ENCODE data around the gene COPS4.
A peak's percentile ranks its signal among the peaks of the same experiment; 100 is the strongest.
"Not testable (repeated sequence)": the region's sequence is repeated elsewhere in the genome, so short reads cannot be mapped to it uniquely, and the experiment has no call there.

COPS4 gene

DNA sequence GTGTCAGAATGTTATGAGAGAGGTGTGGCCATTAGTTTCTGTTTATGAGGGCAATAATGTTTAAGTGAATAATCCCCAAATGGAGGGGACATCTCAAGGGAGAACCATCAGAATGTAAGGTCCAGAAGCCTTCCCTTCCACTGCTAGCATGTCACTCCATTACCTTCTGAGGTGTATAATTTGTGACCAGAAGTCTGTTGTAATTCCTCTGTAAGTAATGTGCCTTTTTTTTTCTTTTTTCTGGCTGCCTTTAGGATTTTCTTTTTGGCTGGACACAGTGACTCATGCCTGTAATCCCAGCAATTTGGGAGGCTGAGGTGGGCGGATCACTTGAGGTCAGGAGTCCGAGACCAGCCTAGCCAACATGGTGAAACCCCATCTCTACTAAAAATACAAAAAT is 10.8 kb upstream of the COPS4 start:
- DNase-seq = no peak

DNA sequence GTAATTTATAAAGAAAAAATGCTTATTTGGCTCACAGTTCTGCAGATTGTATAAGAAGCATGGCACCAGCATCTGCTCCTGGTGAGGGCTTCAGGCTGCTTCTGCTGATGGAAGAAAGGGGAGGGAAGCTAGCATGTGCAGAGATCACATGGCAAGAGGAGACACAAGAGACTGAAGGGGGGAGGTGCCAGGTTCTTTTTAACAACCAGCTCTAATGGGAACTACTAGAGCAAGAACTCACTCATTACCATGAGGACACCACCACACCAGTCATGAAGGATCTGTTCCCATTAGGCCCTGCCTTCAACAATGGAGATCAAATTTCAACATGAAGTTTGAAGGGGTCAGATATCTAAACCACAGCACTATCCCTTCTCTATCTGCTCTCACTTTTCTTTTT is 9.4 kb upstream of the COPS4 start:
- DNase-seq = no peak

DNA sequence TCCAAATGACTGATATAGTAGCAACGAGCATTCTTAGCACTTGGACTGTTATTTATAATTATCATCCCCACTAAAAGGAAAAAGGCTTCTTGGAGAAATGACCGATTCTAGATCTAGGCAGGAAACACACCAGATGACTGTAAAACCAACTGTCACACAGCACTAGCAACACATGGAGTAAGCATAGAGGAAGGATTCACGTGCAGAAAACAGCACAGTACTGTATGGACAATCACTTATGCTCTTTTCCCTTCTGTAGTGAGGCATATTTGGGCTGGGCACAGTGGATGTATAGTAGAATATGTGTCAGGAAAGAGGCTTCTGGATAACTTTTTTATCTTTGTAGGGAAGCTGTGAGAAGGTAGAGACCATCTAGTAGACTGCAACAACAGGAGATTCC is 6.0 kb upstream of the COPS4 start:
- no peak for DNase-seq

DNA sequence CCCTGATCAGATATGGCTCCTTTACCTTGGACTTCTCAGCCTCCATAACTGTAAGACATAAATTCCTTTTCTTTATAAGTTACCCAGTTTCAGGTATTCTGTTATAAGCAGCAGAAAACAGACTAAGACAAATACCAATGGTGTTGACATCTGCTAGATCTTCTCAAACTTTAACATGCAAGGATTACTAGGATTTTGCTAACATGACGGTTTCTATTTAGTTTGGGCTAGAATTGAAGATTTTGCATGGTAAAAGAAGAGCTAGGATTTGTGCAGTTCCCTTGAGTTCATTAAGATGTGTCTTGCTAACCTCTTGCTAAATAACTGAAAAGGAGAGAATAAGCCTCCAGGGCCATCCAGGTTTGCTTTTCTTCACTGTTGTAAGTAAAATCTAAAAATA is 5.3 kb upstream of the COPS4 start:
- no peak for DNase-seq

DNA sequence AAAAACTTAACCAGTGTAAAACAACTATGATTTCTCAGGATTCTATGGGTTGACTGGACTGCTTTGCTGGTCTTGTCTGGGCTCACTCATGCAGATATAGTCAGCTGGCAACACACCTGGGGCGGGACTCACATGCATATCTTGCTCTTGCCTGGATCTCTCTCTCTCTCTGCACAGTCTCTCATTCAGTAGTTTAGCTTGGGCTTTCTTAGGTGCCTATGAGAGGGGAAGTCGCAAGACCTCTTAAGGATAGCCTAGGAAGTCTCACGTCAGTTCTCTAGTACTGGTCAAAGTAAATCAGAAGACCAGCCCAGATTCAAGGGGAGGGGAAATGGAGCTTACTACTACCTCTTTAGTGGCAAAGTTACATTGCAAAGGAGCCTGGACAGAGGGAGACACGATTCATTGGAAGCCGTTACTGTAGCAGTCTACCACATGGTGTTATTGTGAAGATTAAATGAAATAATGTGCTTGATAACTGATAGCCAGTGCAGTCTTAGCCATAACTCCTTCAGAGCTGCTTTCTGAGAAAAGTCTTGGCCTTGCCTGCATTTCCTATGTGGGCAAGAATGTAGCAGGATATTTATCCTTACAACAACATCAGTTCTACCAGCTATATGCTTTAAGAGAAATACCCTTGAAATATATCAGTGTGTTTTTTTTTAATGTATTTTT is 2.1 kb downstream of the COPS4 start:
- no peak for DNase-seq

DNA sequence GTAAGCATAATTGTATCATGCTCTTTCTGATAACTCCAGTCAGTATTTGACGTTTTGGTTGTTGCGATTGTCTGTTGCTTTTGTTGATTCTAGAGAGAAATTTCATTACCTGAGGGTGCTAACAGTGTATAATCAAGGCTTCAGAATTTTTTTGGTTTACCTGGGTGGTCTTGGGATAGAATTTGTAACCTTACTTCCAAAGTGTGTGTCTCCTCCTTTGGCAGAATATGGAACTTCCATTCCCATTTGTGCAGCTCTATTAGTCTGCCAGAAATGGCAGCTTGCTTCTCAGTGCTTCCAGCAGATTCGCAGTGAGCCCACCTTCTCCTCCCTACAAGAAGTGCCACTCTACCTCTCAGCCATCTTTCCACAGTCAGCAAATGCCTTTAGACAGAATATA is 5.3 kb downstream of the COPS4 start:
- no peak for DNase-seq

DNA sequence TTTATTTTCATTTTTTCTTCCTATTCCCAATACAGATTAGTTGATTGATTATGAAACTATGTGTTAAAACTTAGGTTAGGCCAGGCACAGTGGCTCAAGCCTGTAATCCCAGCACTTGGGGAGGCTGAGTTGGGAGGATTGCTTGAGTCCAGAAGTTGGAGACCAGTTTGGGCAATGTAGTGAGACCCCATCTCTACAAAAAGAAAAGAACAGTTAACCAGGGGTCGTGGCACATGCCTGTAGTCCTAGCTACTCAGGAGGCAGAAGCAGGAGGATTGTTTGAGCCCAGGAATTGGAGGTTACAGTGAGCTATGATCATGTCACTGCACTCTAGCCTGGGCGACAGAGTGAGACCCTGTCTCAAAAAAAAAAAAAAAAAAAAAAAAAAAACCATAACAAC is 8.2 kb downstream of the COPS4 start:
- not testable (repeated sequence) for DNase-seq

DNA sequence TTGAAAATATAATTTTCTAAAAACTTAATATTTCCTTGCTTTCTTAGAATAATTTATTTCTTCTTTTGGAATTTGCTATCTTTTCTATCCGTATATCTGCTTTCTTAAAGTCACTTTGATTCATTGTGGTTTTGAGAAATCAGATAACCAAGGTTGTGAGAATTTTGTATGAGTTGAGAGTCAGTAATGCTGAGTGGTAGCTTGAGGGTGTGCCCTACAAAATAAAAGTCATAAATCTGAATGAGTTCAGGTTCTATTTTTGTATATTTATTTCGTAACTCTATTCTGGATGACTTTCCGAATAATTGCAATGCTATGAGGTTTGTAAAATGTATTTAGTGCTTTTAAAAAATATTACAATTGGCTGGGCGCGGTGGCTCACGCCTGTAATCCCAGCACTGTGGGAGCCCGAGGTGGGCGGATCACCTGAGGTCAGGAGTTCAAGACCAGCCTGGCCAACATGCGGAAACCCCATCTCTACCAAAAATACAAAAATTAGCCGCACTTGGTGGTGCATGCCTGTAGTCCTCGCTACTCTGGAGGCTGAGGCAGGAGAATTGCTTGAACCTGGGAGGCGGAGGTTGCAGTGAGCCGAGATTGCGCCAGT is 8.9 kb downstream of the COPS4 start:
- DNase-seq = no peak

DNA sequence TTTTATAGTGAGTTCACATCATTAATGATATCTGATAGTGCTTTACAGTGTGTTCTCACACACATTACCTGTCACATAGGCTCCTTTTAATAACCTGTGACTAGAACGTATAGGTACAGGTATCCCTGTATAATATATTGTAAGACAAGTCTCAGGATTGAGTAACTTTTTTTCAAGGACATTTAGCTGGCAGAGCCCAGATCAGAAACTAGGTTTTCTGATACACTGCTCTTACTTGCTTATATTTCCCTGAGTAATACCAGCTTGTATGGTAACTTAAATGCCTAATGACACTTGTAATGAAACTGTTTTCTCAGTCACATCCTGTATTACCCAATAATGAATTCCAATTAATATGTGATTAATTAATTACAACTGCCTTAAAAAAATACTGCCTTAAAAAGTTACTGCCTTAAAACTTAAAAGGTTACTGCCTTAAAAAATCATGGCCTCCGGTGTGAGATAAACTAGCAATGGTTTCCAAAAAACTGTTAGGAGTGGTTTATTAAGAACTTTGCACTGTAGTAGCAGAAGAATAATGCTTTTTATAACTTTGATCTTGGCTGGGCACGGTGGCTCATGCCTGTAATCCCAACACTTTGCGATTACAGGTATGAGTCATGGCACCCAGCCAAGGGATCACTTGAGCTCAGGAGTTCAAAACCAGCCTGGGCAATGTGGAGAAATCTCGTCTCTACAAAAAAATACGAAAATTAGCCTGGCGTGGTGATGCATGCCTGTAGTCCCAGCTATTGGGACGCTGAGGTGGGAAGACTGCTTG is 11.9 kb downstream of the COPS4 start:
- DNase-seq = no peak

DNA sequence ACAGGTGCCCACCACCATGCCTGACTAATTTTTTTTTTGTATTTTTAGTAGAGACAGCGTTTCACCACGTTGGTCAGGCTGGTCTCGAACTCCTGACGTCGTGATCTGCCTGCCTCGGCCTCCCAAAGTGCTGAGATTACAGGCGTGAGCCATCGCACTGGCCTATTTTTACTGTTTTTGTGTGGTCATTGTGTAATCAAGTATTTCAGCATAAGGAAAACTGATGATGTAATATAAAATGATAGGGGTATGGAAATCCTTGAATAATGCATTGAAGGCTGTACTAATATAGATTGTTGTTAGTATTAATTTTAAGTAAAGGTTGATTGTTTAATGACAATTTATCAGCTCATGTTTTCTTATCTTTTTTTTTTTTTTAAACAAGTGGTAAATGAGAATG is 13.8 kb downstream of the COPS4 start:
- DNase-seq = not testable (repeated sequence)

DNA sequence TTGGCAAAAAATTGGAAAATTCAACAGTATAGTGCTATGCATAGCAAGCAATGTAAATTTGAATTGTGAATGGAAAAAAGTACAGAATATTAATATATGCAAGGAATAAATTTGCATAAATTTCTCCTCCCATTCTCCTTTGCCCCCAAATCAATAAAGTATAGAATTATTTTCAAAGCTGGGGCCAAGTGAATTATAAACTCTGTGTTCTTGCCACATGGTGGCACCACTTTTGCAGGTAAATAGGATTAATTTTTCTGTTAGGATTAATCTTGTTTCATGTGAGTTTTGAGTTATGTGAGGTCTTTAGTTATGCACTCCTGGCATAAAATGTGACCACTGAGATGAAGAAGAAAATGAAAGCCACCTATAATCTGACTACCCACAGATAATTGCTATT is 19.9 kb downstream of the COPS4 start:
- peak; percentile 8 to 51 for DNase-seq

DNA sequence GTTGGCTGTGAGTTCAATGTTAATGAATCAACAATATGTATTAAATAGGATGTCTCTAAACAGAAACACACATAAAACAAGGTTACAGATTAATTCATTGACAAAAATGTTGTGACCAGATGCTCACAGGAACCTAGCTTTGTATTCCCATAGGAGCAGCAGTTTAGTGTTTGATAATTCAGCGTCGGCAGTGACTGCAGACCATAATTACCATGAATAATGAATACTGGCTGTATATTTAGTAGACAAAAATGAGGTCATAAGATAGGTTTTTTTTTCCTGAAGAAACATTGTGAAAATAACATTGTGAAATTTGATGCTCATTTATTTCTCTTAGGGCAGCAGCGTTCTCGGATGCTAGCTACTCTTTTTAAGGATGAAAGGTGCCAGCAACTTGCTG is 27.8 kb downstream of the COPS4 start:
- DNase-seq = no peak

DNA sequence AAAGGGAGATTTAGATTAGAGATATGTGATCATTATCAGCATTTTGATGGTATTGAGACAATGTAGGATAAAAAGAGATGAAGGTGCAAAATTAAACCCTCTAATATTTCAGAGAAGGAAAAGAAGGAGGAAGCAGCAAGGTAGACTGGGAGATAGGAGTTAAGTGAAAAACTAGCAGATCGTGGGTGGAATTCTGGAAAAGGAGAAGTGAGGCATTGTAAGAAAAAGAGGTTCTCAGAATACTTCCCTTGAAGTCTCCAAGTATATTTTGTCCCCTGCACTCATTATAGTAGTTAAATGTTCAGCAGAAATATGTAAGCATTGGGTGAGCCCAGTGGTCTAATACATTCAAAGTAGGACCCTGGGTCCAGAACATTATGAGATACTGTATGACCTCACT is 30.3 kb downstream of the COPS4 start:
- no peak for DNase-seq

DNA sequence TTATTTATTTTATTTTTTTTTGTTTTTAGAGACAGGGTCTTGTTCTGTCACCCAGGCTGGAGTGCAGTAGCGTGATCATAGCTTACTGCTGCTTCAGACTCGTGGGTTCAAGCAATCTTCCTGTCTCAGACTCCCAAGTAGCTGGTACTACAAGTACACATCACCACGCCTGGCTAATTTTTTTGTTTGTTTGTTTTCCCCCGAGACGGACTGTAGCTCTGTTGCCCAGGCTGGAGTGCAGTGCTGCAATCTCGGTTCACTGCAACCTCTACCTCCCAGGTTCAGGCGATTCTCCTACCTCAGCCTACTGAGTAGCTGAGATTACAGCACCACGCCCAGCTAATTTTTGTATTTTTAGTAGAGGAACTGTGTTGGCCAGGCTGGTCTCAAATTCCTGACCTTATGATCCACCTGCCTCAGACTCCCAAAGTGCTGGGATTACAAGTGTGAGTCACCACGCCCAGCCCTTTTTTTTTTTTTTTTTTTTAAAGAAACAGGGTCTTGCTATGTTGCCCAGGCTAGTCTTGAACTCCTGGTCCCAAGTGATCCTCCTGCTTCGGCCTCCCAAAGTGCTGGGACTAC is 32.2 kb downstream of the COPS4 start:
- DNase-seq = no peak

DNA sequence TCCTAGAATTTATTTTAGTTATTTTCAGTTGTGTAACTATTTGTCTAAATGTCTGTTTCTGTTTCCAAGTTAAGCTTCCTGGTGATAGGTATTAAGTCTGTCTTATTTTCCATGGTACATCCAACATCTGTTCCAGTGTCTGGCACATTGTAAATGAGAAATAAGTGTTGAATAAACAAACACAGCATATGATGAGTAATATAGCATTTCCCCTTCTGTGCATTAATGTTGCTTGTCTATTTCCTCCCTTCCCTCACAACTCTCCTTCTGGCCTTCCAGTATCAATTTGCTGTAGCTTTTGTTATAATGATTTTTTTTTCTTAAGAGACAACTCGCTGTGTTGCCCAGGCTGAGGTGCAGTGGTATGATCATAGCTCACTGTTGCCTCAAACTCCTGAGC is 36.1 kb downstream of the COPS4 start:
- DNase-seq = no peak

DNA sequence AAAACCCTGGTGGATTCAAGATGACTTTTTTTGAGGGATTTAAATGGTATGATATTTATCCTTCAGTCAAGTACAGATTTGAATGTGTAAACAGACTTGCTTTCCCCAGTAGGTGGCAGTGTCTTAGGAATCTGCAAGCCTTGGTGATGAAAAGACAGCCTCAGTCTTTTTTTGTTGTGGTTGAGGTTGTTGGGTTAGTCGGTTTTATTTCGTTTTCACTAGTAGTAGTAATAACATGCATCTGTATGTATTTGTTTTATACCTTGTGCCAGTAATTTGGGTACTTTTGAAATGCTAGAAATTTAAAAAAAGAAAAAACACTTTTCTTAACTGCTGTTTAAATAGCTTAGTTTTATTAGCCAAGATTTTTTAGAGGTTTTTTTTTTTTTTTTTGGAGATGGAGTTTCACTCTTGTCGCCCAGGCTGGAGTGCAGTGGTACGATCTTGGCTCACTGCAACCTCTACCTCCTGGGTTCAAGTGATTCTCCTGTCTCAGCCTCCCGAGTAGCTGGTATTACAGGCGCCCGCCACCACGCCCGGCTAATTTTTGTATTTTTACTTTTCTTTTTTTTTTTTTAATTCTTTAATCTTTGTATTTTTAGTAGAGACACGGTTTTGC is 39.2 kb downstream of the COPS4 start:
- peak; percentile 74 to 90 for DNase-seq

DNA sequence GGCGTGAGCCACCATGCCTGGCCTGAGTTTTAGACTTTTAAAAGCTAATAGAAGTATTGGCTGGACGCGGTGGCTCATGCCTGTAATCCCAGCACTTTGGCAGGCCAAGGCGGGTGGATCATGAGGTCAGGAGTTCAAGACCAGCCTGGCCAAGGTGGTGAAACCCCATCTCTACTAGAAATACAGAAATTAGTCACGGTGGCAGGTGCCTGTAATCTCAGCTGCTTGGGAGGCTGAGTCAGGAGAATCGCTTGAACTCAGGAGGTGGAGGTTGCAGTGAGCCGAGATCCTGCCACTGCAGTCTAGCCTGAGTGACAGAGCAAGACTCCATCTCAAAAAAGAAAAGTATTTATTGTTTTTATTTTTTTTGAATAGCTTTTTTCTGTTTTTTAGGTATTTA is 39.8 kb downstream of the COPS4 start:
- DNase-seq = not testable (repeated sequence)

DNA sequence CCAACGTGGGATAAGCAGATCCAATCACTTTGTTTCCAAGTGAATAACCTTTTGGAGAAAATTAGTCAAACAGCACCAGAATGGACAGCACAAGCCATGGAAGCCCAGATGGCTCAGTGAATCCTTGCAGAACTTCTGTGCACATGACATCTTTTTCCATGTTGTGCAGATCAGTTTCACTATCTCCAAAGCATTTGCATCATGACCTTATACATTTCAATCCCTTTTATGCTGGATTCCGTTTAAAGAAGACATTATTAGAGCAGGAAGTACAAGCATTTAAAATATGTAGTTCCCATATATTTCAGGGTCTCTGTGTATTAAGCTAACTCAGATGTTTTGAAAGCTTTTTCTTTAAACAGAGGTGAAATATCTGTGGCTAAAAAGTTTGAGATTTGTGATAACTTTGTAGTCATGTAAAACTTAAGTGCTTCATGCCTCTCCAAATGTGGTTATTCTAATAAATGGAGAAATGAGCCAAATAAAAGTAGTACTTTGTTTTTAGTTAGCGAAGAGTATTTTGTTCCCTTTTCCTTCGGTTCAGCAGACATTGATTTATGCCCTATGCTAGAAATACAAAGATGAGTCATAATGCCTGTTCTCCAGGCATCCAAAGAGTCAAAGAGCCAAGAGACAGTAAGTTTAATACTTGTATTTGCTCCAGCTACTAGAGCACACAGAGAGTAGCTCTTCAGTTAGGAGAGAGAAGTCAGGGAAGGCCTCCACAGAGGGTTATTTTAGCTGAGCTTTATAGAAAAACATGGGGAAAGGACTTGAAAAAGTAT is 40.5 kb downstream of the COPS4 start:
- no peak for DNase-seq

DNA sequence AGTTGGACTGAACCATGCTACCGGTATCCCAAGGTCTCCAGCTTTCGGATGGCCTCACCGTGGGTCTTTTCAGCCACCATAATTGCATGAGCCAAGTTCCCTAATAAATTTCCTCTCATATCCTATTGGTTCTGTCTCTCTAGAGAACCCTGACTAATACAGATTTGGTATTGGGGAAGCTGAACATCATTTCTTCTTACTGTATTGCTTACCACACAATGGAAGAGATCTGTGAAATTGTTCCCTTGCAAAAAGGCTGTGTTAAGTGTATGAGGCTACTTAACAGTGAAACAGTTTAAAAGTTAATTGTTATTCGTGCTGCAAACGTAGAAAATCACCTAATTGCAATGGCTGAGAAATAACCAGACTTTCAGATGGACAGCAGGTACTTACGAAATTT is 45.6 kb downstream of the COPS4 start:
- DNase-seq = no peak

DNA sequence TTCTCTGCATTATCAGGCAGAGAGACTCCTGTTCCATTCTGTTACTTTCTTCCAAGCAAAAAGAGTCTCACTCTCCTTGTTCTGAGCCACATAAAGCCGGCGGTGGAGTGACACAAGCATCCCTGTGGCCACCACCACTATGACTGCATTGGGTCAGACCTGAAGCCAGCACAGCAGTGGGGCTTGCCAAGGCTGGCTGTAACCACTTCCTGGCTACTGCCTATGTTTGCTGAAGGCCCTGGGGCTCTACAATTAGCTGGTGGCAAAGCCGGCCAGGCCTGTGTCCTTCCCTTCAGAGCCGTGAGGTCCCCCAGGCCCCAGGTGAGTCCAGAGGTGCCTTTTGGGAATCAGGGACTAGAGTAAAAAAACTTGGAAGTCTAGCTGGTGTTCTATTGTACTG is 47.8 kb downstream of the COPS4 start:
- no peak for DNase-seq

DNA sequence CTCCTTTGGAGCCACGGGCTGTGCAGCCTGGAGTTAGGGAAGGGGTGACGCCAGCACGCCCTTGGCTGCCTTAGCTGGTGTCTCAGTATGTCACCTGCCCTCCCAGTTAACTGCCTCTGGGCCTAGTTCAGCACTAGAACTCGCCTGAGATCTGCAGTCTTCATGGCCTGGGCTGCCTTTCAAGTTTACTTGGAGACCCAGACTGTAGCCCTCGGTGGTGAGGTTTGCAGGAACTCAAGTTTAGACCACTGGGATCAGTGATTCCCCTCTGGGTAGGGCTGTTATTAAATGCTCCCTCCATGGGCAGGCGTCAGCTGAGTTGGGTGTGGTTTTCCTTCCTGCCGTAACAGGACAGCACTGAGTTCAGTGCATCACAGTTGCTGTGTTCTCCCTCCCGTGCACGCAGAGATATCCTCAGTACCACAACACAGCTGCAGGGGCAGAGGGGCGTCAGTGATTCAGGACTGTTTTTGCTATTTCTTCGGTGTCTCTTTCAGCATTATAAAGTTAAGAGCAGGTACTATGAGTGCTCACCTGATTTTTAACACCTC is 49.0 kb downstream of the COPS4 start:
- peak; percentile 46 to 76 for DNase-seq

DNA sequence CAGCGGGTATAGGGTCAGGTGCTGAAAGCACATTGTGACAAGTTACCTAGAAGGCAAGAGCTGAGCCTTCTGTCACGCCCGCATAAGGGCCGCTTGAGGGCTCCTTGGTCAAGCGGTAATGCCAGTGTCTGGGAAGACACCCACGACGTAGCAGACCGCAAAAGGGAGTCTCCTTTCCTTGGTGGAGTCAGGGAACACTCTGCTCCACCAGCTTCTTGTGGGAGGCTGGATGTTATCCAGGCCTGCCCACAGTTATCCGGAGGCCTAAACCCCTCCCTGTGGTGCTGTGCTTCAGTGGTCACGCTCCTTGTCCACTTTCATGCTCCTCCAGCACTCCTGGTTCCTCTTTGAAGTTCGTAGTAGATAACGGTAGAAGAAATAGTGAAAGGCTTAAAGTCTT is 50.0 kb downstream of the COPS4 start:
- DNase-seq = not testable (repeated sequence)

Measured in CD4-positive, alpha-beta T cell treated with Interferon alpha-2 for 1 hour (primary cell).